ENCODE measurements around the gene ITGB1BP1.
A peak's percentile ranks its signal among the peaks of the same experiment; 100 is the strongest.
"Not testable (repeated sequence)": the region's sequence is repeated elsewhere in the genome, so short reads cannot be mapped to it uniquely, and the experiment has no call there.

ITGB1BP1 gene

DNA sequence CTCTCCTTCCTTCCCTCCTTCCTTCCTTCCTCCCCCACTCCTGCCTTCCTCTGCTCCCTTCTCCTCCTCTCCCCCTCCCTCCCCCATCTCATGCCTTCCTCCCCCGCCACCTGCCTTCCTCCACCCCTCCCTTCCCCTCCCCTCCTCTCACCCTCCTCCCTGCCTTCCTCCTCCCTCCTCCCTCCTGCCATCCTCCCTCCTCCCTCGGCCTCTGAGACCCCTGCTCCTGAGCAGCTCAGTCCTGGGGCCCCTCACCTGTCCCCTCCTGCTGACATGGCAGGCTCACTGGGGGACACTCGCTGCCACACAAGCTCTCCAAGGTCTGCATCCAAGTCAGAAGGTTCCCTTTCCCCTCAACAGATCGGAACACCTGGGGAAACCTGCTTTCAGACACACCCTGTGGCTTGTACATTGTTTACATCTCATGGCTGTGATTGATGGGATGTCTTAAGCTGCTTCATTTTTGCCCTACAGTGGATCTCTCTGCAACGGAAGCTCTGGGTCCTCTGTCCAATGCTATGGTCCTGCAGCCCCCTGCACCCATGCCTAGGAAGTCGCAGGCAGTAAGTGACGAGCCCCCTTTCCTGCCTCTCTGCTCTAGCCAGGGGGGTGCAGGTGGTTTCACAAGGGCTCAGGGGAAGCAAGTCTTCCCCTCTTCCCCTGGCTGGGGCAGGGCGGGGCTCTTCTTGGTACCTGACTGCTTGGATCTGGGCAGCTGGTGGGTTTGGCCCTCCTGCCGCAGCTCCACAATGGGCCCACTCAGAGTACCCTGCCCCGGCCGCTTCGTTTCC, 22.9 kb downstream of the ITGB1BP1 start:
- no peaks in the 10 kb centered on the region for H3K27me3 ChIP-seq (ENCODE audit: control insufficient read depth, insufficient read depth, low read length)
- H3K9me3 ChIP-seq (ENCODE audit: control insufficient read depth, insufficient read depth, low read length) = no peaks in the 10 kb centered on the region
- no peak overlapping the region for H3K4me3 ChIP-seq (ENCODE audit: low read depth, low read length)
- no peak overlapping the region for H3K27ac ChIP-seq (ENCODE audit: low read depth, low read length)
- H3K9ac ChIP-seq (ENCODE audit: low read depth, low read length) = no peak overlapping the region
- no peaks in the 10 kb centered on the region for H3K4me1 ChIP-seq (ENCODE audit: control insufficient read depth, insufficient read depth, low read length)
- peaks cover 7% of the 10 kb centered on the region; the same call in 1 of the 2 replicates for H3K36me3 ChIP-seq (ENCODE audit: control insufficient read depth, insufficient read depth, low read length)

DNA sequence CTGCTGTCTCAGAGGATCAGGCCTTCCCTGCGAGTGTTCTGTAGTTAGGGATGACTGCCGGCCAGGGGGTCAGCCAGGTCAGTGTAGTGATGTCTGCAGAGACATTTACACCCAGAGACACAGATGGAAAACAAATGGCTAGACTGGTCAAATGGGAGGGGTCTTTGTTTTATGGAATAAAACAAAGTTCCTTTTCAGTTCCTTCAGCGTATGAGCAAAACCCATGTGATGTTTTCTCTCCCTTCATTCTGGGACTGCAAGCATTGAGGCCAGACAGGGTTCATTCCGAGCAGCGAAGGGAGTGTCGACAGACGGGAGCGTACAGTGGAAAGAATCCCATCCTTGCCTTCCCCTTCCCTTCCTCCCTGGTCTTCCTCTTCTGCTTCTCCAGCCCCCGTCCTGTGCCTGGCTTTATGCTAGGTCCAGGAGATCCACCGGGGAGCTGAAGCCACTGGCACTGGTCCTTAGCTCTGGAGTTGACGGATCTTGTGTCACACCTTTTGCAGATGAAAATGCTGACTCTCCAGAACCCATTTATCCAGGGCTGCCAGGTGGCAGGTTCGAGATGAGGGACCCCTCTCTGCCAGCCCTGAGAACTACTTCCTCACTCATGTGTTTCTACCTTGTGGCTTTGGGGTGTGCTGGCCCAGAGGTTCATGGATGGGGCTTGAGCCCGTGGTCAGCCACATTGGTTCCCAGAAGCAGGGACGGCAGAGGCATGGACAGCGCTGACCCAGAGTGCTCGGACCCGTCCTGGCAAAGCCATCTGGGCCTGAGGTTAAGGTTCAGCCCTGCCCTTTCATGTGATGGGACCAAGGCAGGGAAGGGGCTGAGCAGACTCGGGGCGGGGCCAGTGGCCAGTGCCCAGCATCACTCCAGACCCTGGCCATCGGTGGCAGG, 24.2 kb downstream of the ITGB1BP1 start:
- Histone ChIP-seq H3K27ac (ENCODE audit: low read depth, low read length) (no peak overlapping the region), H3K36me3 (ENCODE audit: control insufficient read depth, insufficient read depth, low read length) (peaks cover 11% of the 10 kb centered on the region; the same call in 1 of the 2 replicates), H3K4me3 (ENCODE audit: low read depth, low read length) (no peak overlapping the region), H3K27me3 (ENCODE audit: control insufficient read depth, insufficient read depth, low read length) (no peaks in the 10 kb centered on the region), H3K4me1 (ENCODE audit: control insufficient read depth, insufficient read depth, low read length) (no peaks in the 10 kb centered on the region), H3K9me3 (ENCODE audit: control insufficient read depth, insufficient read depth, low read length) (no peaks in the 10 kb centered on the region), H3K9ac (ENCODE audit: low read depth, low read length) (no peak overlapping the region)

DNA sequence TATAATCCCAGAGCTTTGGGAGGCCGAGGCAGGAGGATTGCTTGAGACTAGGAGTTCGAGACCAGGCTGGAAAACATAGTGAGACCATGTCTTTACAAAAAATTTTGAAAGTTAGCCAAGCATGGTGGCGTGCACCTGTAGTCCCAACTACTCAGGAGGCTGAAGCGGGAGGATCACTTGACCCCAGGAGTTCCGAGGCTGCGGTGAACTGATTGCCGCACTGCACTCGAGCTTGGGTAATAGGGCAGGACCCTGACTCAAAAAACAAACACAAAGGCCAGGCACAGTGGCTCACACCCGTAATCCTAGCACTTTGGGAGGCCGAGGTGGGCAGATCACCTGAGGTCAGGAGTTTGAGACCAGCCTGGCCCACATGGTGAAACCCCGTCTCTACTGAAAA, 25.1 kb downstream of the ITGB1BP1 start:
- not testable (repeated sequence) for H3K36me3 ChIP-seq (ENCODE audit: control insufficient read depth, insufficient read depth, low read length); H3K9ac ChIP-seq (ENCODE audit: low read depth, low read length); H3K4me1 ChIP-seq (ENCODE audit: control insufficient read depth, insufficient read depth, low read length); H3K27ac ChIP-seq (ENCODE audit: low read depth, low read length); H3K4me3 ChIP-seq (ENCODE audit: low read depth, low read length); H3K27me3 ChIP-seq (ENCODE audit: control insufficient read depth, insufficient read depth, low read length); H3K9me3 ChIP-seq (ENCODE audit: control insufficient read depth, insufficient read depth, low read length)

DNA sequence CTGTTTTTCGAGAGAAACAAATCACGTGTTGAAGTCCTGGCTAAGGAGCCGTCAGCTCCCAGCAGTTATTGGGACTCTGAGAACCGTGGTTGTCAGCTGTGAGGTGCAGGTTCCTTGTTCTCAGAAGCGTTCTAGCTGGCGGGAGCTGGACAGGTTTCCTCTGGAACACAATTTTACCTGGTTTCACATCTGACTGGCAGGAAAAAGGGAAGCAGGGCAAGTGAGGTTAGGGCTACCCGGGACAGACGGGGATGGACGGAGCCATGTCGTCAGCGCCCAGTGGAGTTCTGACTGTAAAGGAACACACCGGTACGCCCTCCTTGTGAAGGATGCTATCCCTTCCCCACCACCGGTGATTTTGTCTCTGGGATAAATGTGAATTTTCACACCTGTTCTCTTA, 26.1 kb downstream of the ITGB1BP1 start:
- peaks cover 8% of the 10 kb centered on the region for H3K4me1 ChIP-seq (ENCODE audit: control insufficient read depth, insufficient read depth, low read length)
- H3K9me3 ChIP-seq (ENCODE audit: control insufficient read depth, insufficient read depth, low read length) = no peaks in the 10 kb centered on the region
- H3K9ac ChIP-seq (ENCODE audit: low read depth, low read length) = no peak overlapping the region
- no peaks in the 10 kb centered on the region for H3K27me3 ChIP-seq (ENCODE audit: control insufficient read depth, insufficient read depth, low read length)
- no peak overlapping the region for H3K4me3 ChIP-seq (ENCODE audit: low read depth, low read length)
- H3K27ac ChIP-seq (ENCODE audit: low read depth, low read length) = no peak overlapping the region
- peaks cover 5% of the 10 kb centered on the region; the same call in 1 of the 2 replicates for H3K36me3 ChIP-seq (ENCODE audit: control insufficient read depth, insufficient read depth, low read length)

DNA sequence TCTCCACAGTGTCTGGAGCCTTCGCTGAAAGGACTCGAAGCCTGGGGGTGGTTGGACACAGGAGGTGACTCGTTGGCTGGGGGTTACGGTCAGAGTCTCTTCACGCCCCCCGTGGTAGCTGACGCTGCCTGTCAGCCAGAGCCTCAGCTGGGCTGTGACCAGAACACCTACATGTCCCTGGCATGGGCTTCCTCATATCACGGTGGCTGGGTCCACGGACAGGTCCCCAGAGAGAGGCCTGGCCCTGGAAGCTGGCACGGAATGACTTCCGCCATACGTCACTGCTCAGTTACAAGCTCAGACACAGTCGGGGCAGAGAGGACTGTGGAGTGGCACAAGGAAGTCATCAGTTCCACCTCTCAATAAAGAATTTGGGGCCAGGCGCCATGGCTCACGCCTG, 28.5 kb downstream of the ITGB1BP1 start:
- Histone ChIP-seq H3K36me3 (ENCODE audit: control insufficient read depth, insufficient read depth, low read length) (peaks cover 5% of the 10 kb centered on the region; the same call in 1 of the 2 replicates), H3K27me3 (ENCODE audit: control insufficient read depth, insufficient read depth, low read length) (no peaks in the 10 kb centered on the region), H3K4me3 (ENCODE audit: low read depth, low read length) (no peak overlapping the region), H3K9ac (ENCODE audit: low read depth, low read length) (no peak overlapping the region), H3K4me1 (ENCODE audit: control insufficient read depth, insufficient read depth, low read length) (peaks cover 8% of the 10 kb centered on the region), H3K9me3 (ENCODE audit: control insufficient read depth, insufficient read depth, low read length) (no peaks in the 10 kb centered on the region), H3K27ac (ENCODE audit: low read depth, low read length) (no peak overlapping the region)

DNA sequence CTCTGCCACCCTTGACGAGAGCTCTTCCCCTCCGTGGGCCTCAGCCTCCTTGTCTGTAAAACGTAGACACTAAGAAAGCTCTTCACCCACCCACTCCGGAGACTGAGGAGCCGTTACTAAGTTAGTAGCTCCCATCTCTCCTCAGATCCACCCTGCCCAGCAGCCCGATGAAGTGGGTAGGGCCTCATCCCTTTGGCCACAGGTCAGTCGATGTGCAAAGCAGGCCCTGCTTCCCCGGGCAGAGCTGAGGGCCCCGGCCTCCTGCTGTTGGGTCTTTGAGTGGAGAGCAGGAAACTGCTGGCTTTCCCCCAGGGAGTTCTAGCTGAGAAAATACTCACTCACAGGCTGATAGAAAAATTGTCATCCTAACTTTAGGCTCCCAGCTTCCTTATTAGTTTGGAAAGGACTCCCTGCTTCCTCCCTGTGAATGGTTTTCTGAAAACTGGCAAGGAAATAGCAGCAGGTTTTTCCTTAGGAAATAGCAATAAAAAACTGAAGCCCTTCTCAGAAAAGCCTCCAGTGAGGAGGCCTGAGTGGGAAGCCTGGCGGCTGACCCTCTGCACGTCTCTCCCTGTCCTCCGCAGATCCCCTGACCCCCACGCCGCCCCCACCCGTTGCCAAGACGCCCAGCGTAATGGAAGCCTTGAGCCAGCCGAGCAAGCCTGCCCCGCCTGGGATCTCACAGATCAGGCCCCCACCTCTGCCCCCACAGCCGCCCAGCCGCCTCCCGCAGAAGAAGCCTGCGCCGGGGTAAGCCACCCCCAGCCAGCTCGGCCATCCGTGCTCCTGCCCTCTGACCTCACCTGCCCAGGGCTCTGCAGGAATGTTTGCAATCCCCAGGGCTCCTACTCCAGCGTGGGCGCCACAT, 30.2 kb downstream of the ITGB1BP1 start:
- Histone ChIP-seq H3K36me3 (ENCODE audit: control insufficient read depth, insufficient read depth, low read length) (peaks cover 6% of the 10 kb centered on the region; the same call in 1 of the 2 replicates), H3K9ac (ENCODE audit: low read depth, low read length) (no peak overlapping the region), H3K27me3 (ENCODE audit: control insufficient read depth, insufficient read depth, low read length) (no peaks in the 10 kb centered on the region), H3K4me3 (ENCODE audit: low read depth, low read length) (no peak overlapping the region), H3K27ac (ENCODE audit: low read depth, low read length) (peak overlapping the region; percentile 42), H3K4me1 (ENCODE audit: control insufficient read depth, insufficient read depth, low read length) (peaks cover 8% of the 10 kb centered on the region), H3K9me3 (ENCODE audit: control insufficient read depth, insufficient read depth, low read length) (no peaks in the 10 kb centered on the region)

DNA sequence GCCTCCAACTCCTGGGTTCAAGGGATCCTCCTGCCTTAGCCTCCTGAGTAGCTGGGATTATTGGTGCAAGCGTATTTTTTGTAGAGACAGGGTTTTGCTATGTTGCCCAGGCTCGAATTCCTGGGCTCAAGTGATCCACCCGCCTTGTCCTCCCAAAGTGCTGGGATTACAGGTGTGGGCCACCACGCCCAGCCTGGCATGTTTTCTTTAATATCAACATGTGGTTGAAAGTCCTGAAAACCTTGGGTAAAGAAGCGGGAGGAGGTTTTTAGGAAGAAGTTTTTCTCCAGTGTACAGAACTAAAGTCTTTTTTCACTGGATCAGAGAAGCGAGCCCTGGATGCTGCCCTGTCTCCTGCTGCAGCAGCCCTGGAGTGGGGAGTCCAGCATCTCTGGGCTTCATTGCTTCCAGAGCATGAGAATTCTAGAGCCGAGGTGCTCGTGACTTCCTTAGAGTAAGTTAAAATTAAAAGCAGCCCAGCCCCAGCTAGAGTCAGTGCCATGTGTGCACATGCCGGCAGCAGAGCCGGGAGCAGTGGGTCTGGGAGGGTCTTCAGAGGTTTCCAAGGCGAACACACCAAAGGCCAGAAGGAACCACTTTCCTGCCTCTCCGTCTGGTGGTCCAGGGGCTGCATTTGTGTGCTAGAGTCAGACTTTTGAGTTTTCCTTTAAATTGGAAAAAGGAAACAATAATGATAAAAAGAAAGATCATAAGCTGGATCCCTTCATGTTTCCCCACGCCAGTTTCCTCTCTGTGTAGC, 31.2 kb downstream of the ITGB1BP1 start:
- no peaks in the 10 kb centered on the region for H3K9me3 ChIP-seq (ENCODE audit: control insufficient read depth, insufficient read depth, low read length)
- H3K4me3 ChIP-seq (ENCODE audit: low read depth, low read length) = no peak overlapping the region
- no peak overlapping the region for H3K9ac ChIP-seq (ENCODE audit: low read depth, low read length)
- H3K4me1 ChIP-seq (ENCODE audit: control insufficient read depth, insufficient read depth, low read length) = peaks cover 8% of the 10 kb centered on the region
- peaks cover 11% of the 10 kb centered on the region; the same call in 1 of the 2 replicates for H3K36me3 ChIP-seq (ENCODE audit: control insufficient read depth, insufficient read depth, low read length)
- H3K27me3 ChIP-seq (ENCODE audit: control insufficient read depth, insufficient read depth, low read length) = no peaks in the 10 kb centered on the region
- no peak overlapping the region for H3K27ac ChIP-seq (ENCODE audit: low read depth, low read length)

DNA sequence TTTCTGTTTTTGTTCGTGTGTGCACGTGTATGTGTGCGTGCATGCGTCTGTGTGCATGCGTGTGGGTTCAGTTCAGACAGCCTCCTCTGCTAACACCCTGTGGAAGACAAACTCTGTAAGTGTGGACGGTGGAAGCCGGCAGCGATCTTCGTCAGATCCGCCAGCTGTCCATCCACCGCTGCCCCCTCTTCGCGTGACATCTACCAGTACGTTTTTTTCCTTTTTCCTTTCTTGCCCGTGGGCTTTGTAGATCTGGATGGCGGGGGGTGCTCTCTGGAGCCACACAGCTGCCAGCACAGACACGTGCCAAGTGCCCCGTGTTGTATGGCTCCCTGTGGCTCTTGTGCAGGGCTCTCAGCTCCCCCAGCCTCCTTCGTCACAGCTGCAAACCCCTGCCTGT, 32.3 kb downstream of the ITGB1BP1 start:
- Histone ChIP-seq H3K27ac (ENCODE audit: low read depth, low read length) (no peak overlapping the region), H3K36me3 (ENCODE audit: control insufficient read depth, insufficient read depth, low read length) (peaks cover 11% of the 10 kb centered on the region; the same call in 1 of the 2 replicates), H3K27me3 (ENCODE audit: control insufficient read depth, insufficient read depth, low read length) (no peaks in the 10 kb centered on the region), H3K9me3 (ENCODE audit: control insufficient read depth, insufficient read depth, low read length) (no peaks in the 10 kb centered on the region), H3K4me1 (ENCODE audit: control insufficient read depth, insufficient read depth, low read length) (peaks cover 8% of the 10 kb centered on the region), H3K4me3 (ENCODE audit: low read depth, low read length) (no peak overlapping the region), H3K9ac (ENCODE audit: low read depth, low read length) (no peak overlapping the region)

DNA sequence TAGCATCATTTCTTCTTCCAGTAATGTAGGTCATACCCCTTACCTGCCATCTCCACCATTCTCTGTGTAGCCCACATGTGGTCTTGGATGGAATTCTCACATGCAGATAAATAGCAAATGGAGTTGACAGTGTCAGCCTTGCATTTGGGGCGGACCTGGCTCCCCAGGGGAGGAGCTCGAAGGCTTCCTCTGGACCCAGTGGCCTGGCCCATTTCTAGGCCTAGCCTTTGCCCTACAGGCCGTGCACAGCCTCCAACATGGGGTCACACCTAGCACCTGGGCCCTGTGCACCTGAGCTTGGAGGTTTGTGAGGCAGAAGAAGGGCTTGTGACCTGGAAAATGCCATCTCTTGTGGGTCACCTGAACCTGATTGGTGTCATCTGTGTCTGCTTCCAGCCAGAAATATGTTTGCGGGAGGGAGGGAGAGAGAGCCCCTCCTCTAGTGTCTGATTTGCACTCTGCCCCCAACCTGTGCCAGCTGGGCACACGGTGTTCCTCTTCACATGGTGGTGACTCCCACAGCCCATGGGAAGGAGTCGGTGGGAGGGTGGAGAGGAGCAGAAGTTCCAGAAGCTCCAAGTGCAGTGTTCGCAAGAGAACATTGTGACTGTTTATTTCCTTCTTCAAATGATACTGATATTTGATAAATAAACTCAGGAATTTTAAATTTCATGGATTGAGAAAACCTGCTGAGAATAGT, 33.0 kb downstream of the ITGB1BP1 start:
- Histone ChIP-seq H3K4me1 (ENCODE audit: control insufficient read depth, insufficient read depth, low read length) (peaks cover 8% of the 10 kb centered on the region), H3K27me3 (ENCODE audit: control insufficient read depth, insufficient read depth, low read length) (no peaks in the 10 kb centered on the region), H3K36me3 (ENCODE audit: control insufficient read depth, insufficient read depth, low read length) (peaks cover 11% of the 10 kb centered on the region; the same call in 1 of the 2 replicates), H3K4me3 (ENCODE audit: low read depth, low read length) (no peak overlapping the region), H3K27ac (ENCODE audit: low read depth, low read length) (no peak overlapping the region), H3K9me3 (ENCODE audit: control insufficient read depth, insufficient read depth, low read length) (no peaks in the 10 kb centered on the region), H3K9ac (ENCODE audit: low read depth, low read length) (no peak overlapping the region)

Data from HUES48 (cell line).